ENCODE results near the gene NT5C2. TPM values are rescaled to one million over a fixed set of nuclear protein-coding genes. Genes with fewer than 3 reads are reported as not detected.

NT5C2 gene
- total and polyA plus RNA-seq, 2 donors (not counting 1 experiment from before 2014, with no cell fraction given) = 38.6 to 80.8 TPM

DNA sequence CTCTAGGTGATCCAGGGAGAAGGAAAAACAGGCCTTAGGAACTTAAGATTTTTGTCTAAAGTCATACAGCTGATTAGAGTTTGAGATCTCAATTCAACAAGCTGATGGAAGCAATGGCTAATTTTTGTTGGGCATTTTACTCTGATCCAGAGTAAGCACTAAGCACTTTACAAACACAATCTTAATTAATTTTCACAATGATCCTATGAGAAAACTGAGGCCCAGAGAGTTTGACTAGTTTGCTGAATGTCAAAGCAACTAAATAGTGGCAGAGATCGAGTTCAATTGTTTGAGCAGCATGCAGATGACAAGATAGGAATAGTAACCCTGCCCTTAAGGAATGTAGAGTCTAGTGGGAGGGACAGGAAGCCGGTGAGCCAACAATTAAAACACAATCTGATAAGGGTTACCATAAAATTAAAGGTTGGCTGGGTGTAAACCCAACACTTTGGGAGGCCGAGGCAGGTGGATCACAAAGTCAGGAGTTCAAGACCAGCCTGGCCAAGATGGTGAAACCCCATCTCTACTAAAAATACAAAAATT lies 39.1 kb upstream of the NT5C2 start:
- DNase-seq = no peak
- Histone ChIP-seq H3K27ac (ENCODE audit: low read length in 2 of 2) (no peak overlapping the region), H3K4me2 (replicated peaks; ENCODE audit: low read depth, low read length, poor library complexity, severe bottlenecking) (no peak overlapping the region), H2AFZ (ENCODE audit: insufficient read depth, low read depth, low read length, poor library complexity, severe bottlenecking) (no peak overlapping the region), H3K4me3 (ENCODE audit: control extremely low read depth in 1 of 5, extremely low read depth in 1 of 5, insufficient read depth in 1 of 5, low read depth in 2 of 5, low read length in 4 of 5) (no peak overlapping the region), H3K9me3 (ENCODE audit: control extremely low read depth in 1 of 3, control insufficient read depth in 2 of 3, insufficient read depth in 1 of 3, low read length in 2 of 3) (no peaks in the 10 kb centered on the region), H3K9ac (ENCODE audit: low read length) (no peak overlapping the region), H3K79me2 (ENCODE audit: control insufficient read depth, insufficient read depth, low read length) (no peaks in the 10 kb centered on the region), H4K20me1 (ENCODE audit: control insufficient read depth, insufficient read depth, low read length, poor library complexity, severe bottlenecking) (no peaks in the 10 kb centered on the region), H3K27me3 (replicated peaks in 1 of 4; ENCODE audit: control extremely low read depth in 1 of 4, control insufficient read depth in 3 of 4, insufficient read depth in 4 of 4, low read length in 3 of 4) (no peaks in the 10 kb centered on the region), H3K36me3 (replicated peaks in 1 of 2; ENCODE audit: control extremely low read depth in 1 of 2, control insufficient read depth in 1 of 2, extremely low read depth in 1 of 2, insufficient read depth in 2 of 2, low read length in 1 of 2) (no peaks in the 10 kb centered on the region), H3K4me1 (ENCODE audit: control insufficient read depth in 2 of 2, insufficient read depth in 2 of 2, low read length in 2 of 2) (peaks cover 0 to 4% of the 10 kb centered on the region in 2 donors)
- Mint-ChIP-seq H3K9me3 (ENCODE audit: insufficient read depth) (no peaks in the 10 kb centered on the region), H3K27ac (no peak overlapping the region), H3K4me1 (peaks cover 6% of the 10 kb centered on the region), H3K4me3 (no peak overlapping the region), H3K27me3 (no peaks in the 10 kb centered on the region)
- intact Hi-C loops (cut with micrococcal nuclease) = no loop called here
- TF ChIP-seq EZH2 (IDR thresholded peaks at IDR 0.05; ENCODE audit: borderline replicate concordance, insufficient read depth, low read depth, low read length, poor library complexity, severe bottlenecking) = no peak
- TF ChIP-seq, protein P1, sequence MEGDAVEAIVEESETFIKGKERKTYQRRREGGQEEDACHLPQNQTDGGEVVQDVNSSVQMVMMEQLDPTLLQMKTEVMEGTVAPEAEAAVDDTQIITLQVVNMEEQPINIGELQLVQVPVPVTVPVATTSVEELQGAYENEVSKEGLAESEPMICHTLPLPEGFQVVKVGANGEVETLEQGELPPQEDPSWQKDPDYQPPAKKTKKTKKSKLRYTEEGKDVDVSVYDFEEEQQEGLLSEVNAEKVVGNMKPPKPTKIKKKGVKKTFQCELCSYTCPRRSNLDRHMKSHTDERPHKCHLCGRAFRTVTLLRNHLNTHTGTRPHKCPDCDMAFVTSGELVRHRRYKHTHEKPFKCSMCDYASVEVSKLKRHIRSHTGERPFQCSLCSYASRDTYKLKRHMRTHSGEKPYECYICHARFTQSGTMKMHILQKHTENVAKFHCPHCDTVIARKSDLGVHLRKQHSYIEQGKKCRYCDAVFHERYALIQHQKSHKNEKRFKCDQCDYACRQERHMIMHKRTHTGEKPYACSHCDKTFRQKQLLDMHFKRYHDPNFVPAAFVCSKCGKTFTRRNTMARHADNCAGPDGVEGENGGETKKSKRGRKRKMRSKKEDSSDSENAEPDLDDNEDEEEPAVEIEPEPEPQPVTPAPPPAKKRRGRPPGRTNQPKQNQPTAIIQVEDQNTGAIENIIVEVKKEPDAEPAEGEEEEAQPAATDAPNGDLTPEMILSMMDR (IDR thresholded peaks at IDR 0.05) = no peak
- ChIA-PET CTCF (interaction anchor here (0.6 to 1.0 kb wide), 4 partner anchors 12 to 147 kb away, joined by 3 read pairs; no protein-coding TSS in a partner anchor), POLR2A (no interaction called here)
- no peak for ATAC-seq (ENCODE audit: low read depth)
- 88% methylated on average over 1 of the region's 3 CpGs for WGBS (ENCODE audit: insufficient coverage)

- no peak overlapping the region for H3K9ac ChIP-seq (ENCODE audit: low read length)
- no peaks in the 10 kb centered on the region for H4K20me1 ChIP-seq (ENCODE audit: control insufficient read depth, insufficient read depth, low read length, poor library complexity, severe bottlenecking)
- DNase-seq (no peak), ATAC-seq (ENCODE audit: low read depth) (no peak)
- intact Hi-C loops (cut with micrococcal nuclease) = no loop called here
- CTCF ChIA-PET = interaction anchor here (0.7 to 0.8 kb wide), 4 partner anchors 91 to 309 kb away, joined by 3 to 7 read pairs (median 3); no protein-coding TSS in a partner anchor
- H2AFZ ChIP-seq (ENCODE audit: insufficient read depth, low read depth, low read length, poor library complexity, severe bottlenecking) = no peak overlapping the region
- no peaks in the 10 kb centered on the region for H3K9me3 Mint-ChIP-seq (ENCODE audit: insufficient read depth)
- no peak overlapping the region for H3K27ac Mint-ChIP-seq
- no peak overlapping the region for H3K4me3 Mint-ChIP-seq
- H3K79me2 ChIP-seq (ENCODE audit: control insufficient read depth, insufficient read depth, low read length) = no peaks in the 10 kb centered on the region
- H3K27me3 ChIP-seq (replicated peaks in 1 of 4; ENCODE audit: control extremely low read depth in 1 of 4, control insufficient read depth in 3 of 4, insufficient read depth in 4 of 4, low read length in 3 of 4) = no peaks in the 10 kb centered on the region
- no peaks in the 10 kb centered on the region for H3K36me3 ChIP-seq (replicated peaks in 1 of 2; ENCODE audit: control extremely low read depth in 1 of 2, control insufficient read depth in 1 of 2, extremely low read depth in 1 of 2, insufficient read depth in 2 of 2, low read length in 1 of 2)
- TF ChIP-seq, protein P1 (IDR thresholded peaks at IDR 0.05) = no peak
- TF ChIP-seq EZH2 (IDR thresholded peaks at IDR 0.05; ENCODE audit: borderline replicate concordance, insufficient read depth, low read depth, low read length, poor library complexity, severe bottlenecking) = no peak
- POLR2A ChIA-PET = interaction anchor here (0.6 kb wide), 1 partner anchor 9 kb away, joined by 5 read pairs; no protein-coding TSS in a partner anchor
- no peak overlapping the region for H3K4me2 ChIP-seq (replicated peaks; ENCODE audit: low read depth, low read length, poor library complexity, severe bottlenecking)
- peaks cover 0 to 4% of the 10 kb centered on the region in 2 donors for H3K4me1 ChIP-seq (ENCODE audit: control insufficient read depth in 2 of 2, insufficient read depth in 2 of 2, low read length in 2 of 2)
- H3K27me3 Mint-ChIP-seq = no peaks in the 10 kb centered on the region
- H3K4me1 Mint-ChIP-seq = peaks cover 6% of the 10 kb centered on the region
- H3K27ac ChIP-seq (ENCODE audit: low read length in 2 of 2) = no peak overlapping the region
- no peaks in the 10 kb centered on the region for H3K9me3 ChIP-seq (ENCODE audit: control extremely low read depth in 1 of 3, control insufficient read depth in 2 of 3, insufficient read depth in 1 of 3, low read length in 2 of 3)
- 100% methylated on average over 1 of the region's 4 CpGs for WGBS (ENCODE audit: insufficient coverage)
- H3K4me3 ChIP-seq (ENCODE audit: control extremely low read depth in 1 of 5, extremely low read depth in 1 of 5, insufficient read depth in 1 of 5, low read depth in 2 of 5, low read length in 4 of 5) = no peak overlapping the region
Observed at GRCh38 chr10:103231047-103231551, 38.0 kb upstream of the NT5C2 start.

Measured in B cell (primary cell).